ENCODE results near the gene EPB41L5. TPM values are rescaled to one million over a fixed set of nuclear protein-coding genes. Genes with fewer than 3 reads are reported as not detected.
"Not testable (repeated sequence)": the region's sequence is repeated elsewhere in the genome, so short reads cannot be mapped to it uniquely, and the experiment has no call there.

Gene EPB41L5
- total and polyA plus RNA-seq, 2 donors (not counting 3 experiments of a cell fraction or from before 2014, with no cell fraction given): 8.4 to 13.6 TPM

DNA sequence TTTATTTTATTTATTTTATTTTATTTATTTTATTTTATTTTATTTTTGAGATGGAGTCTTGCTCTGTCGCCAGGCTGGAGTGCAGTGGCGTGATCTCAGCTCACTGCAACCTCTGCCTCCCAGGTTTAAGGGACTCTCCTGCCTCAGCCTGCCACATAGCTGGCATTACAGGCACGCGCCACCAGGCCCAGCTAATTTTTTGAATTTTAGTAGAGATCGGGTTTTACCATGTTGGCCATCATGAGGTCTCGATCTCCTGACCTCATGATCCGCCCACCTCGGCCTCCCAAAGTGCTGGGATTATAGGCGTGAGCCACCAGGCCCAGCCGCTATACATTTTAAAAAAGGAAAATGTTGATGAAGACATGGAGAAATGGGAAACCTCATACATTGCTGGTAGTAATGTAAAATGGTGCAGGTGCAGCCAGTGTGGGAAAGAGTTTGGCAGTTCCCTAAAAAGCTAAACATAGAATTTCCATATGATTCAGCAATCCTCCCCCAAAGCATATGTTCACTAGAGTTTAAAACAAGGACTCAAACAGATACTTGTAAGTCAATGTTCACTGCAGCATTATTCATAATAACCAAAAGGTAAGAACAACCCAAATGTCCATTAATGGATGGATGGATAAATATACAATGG lies 187.1 kb downstream of the EPB41L5 start:
- FAIRE-seq; H3K9ac ChIP-seq (replicated peaks; ENCODE audit: extremely low read depth, insufficient read depth, low read length); H3K79me2 ChIP-seq (ENCODE audit: control insufficient read depth, insufficient read depth, low read length); DNase-seq (ENCODE audit: low read depth, low spot score); H3K36me3 ChIP-seq (ENCODE audit: control insufficient read depth in 2 of 2, extremely low read depth in 1 of 2, insufficient read depth in 2 of 2, low read length in 2 of 2); H3K4me2 ChIP-seq (ENCODE audit: insufficient read depth, low read length); dilution Hi-C loops (cut with MboI; ENCODE audit: extremely low pct_ligation_motif_present, low sequenced_read_pairs); H3K4me1 ChIP-seq (ENCODE audit: control insufficient read depth, extremely low read depth, insufficient read depth, low read length); H4K20me1 ChIP-seq (replicated peaks; ENCODE audit: control insufficient read depth, extremely low read depth, insufficient read depth, low read length); POLR2A ChIA-PET; CTCF ChIA-PET; BruUV-seq (replicated peaks); H3K9me1 ChIP-seq (replicated peaks; ENCODE audit: control insufficient read depth, extremely low read depth, insufficient read depth, low read length); H2AFZ ChIP-seq (ENCODE audit: low read depth, low read length); H3K4me3 ChIP-seq (replicated peaks in 1 of 3; ENCODE audit: insufficient read depth in 1 of 3, low read depth in 1 of 3, low read length in 3 of 3); intact Hi-C loops (cut with micrococcal nuclease); H3K27me3 ChIP-seq (ENCODE audit: control insufficient read depth in 2 of 2, insufficient read depth in 2 of 2, low read length in 2 of 2); H3K27ac ChIP-seq (ENCODE audit: insufficient read depth, low read depth, low read length); H3K9me3 ChIP-seq (replicated peaks; ENCODE audit: control insufficient read depth, insufficient read depth, low read length): not testable (repeated sequence)

DNA sequence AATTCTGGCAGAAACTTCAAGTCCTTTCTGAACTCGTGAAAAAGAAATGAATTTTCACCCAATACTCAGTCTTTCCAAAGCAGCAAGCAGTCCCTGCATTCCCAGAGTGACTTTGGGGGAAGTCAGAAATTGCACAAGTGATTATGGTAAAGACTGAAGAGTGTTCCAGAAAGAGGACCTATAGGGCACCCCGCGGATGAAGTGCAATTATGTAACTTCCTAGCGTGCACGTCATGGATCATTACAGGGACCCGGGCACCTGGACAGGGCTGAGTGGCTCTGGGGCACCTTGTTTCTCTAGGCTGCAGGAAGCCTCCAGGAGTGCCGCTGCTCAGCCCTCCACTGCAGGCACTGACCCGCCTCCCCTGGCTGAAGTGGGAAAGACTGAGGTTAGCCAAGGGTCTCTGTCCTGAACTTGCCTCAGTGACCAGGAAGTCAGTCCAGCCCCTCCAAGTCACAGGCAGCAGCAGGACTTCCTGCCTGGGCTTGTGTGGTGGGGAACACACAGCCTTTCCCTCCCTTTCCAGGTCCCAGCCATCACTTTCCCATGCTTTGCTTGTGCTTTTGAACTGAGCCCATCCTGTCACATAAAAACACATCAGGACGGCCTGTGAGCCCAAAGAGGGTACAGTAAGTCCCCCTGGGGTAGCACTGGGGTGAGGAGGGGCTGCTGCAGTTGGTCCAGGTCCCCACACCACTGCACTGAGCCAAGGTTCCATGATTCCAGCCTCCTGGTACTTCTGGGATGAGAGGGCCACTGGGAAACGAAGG lies 190.6 kb downstream of the EPB41L5 start:
- Histone ChIP-seq H3K36me3 (ENCODE audit: control insufficient read depth in 2 of 2, extremely low read depth in 1 of 2, insufficient read depth in 2 of 2, low read length in 2 of 2) (no peaks in the 10 kb centered on the region), H2AFZ (ENCODE audit: low read depth, low read length) (no peak overlapping the region), H3K9me3 (replicated peaks; ENCODE audit: control insufficient read depth, insufficient read depth, low read length) (no peaks in the 10 kb centered on the region), H4K20me1 (replicated peaks; ENCODE audit: control insufficient read depth, extremely low read depth, insufficient read depth, low read length) (no peaks in the 10 kb centered on the region), H3K4me2 (ENCODE audit: insufficient read depth, low read length) (no peak overlapping the region), H3K4me3 (replicated peaks in 1 of 3; ENCODE audit: insufficient read depth in 1 of 3, low read depth in 1 of 3, low read length in 3 of 3) (no peak overlapping the region), H3K4me1 (ENCODE audit: control insufficient read depth, extremely low read depth, insufficient read depth, low read length) (no peaks in the 10 kb centered on the region), H3K27me3 (ENCODE audit: control insufficient read depth in 2 of 2, insufficient read depth in 2 of 2, low read length in 2 of 2) (no peaks in the 10 kb centered on the region), H3K9ac (replicated peaks; ENCODE audit: extremely low read depth, insufficient read depth, low read length) (no peak overlapping the region), H3K79me2 (ENCODE audit: control insufficient read depth, insufficient read depth, low read length) (no peaks in the 10 kb centered on the region), H3K27ac (ENCODE audit: insufficient read depth, low read depth, low read length) (no peak overlapping the region), H3K9me1 (replicated peaks; ENCODE audit: control insufficient read depth, extremely low read depth, insufficient read depth, low read length) (no peaks in the 10 kb centered on the region)
- FAIRE-seq (no peak), DNase-seq (ENCODE audit: low read depth, low spot score) (no peak)
- ChIA-PET POLR2A (no interaction called here), CTCF (interaction anchor here (0.7 to 5.9 kb wide), 3 partner anchors 45 to 450 kb away, joined by 3 to 42 read pairs (median 4); no protein-coding TSS in a partner anchor)
- TF ChIP-seq MYC (IDR thresholded peaks at IDR 0.05; ENCODE audit: low read depth, low read length): no peak
- TF ChIP-seq, protein P1, sequence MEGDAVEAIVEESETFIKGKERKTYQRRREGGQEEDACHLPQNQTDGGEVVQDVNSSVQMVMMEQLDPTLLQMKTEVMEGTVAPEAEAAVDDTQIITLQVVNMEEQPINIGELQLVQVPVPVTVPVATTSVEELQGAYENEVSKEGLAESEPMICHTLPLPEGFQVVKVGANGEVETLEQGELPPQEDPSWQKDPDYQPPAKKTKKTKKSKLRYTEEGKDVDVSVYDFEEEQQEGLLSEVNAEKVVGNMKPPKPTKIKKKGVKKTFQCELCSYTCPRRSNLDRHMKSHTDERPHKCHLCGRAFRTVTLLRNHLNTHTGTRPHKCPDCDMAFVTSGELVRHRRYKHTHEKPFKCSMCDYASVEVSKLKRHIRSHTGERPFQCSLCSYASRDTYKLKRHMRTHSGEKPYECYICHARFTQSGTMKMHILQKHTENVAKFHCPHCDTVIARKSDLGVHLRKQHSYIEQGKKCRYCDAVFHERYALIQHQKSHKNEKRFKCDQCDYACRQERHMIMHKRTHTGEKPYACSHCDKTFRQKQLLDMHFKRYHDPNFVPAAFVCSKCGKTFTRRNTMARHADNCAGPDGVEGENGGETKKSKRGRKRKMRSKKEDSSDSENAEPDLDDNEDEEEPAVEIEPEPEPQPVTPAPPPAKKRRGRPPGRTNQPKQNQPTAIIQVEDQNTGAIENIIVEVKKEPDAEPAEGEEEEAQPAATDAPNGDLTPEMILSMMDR (IDR thresholded peaks at IDR 0.05; ENCODE audit: extremely low read depth in 1 of 2, insufficient read depth in 1 of 2, low read depth in 1 of 2, low read length in 2 of 2): no peak
- TF ChIP-seq POLR2AphosphoS5 (IDR thresholded peaks at IDR 0.05; ENCODE audit: insufficient read depth, low read depth, low read length): no peak
- no peak for TF ChIP-seq EZH2 (IDR thresholded peaks at IDR 0.05; ENCODE audit: borderline replicate concordance, low read depth, low read length, severe bottlenecking)
- no peak for TF ChIP-seq FOS (IDR thresholded peaks at IDR 0.05; ENCODE audit: borderline replicate concordance, insufficient read depth, low read length)
- TF ChIP-seq POLR2A (IDR thresholded peaks at IDR 0.05; ENCODE audit: low read depth, low read length): no peak
- TF ChIP-seq, protein P2, sequence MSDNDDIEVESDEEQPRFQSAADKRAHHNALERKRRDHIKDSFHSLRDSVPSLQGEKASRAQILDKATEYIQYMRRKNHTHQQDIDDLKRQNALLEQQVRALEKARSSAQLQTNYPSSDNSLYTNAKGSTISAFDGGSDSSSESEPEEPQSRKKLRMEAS (IDR thresholded peaks at IDR 0.05; ENCODE audit: insufficient read depth, insufficient read length): no peak
- TF ChIP-seq JUN (IDR thresholded peaks at IDR 0.05; ENCODE audit: borderline replicate concordance, insufficient read depth, insufficient read length, low read depth): no peak
- no peak for TF ChIP-seq GATA2 (IDR thresholded peaks at IDR 0.05; ENCODE audit: insufficient read depth, insufficient read length, low read depth, low read length)
- dilution Hi-C loops (cut with MboI; ENCODE audit: extremely low pct_ligation_motif_present, low sequenced_read_pairs): no loop called here
- BruUV-seq (replicated peaks): no TSS peak
- intact Hi-C loops (cut with micrococcal nuclease): no loop called here
